ENCODE measurements around the gene CRIM1. TPM values are rescaled to one million over a fixed set of nuclear protein-coding genes. Genes with fewer than 3 reads are reported as not detected.

Gene CRIM1
- total RNA-seq, 1 experiment from 2014 or later = 24.1 TPM

GRCh38 chr2:36333350-36334012 lies 22.1 kb upstream of the CRIM1 start:
- no peak overlapping the region for H3K4me3 Mint-ChIP-seq
- TF ChIP-seq AR (CRISPR knock-in tag; IDR thresholded peaks at IDR 0.05) (no peak), AFF4 (CRISPR knock-in tag; IDR thresholded peaks at IDR 0.05; ENCODE audit: borderline replicate concordance) (no peak), TP53 (CRISPR knock-in tag; IDR thresholded peaks at IDR 0.05) (no peak), PRDM15 (CRISPR knock-in tag; IDR thresholded peaks at IDR 0.05) (no peak), NFYB (CRISPR knock-in tag; conservative IDR thresholded peaks at IDR 0.05; ENCODE audit: low read depth) (no peak), ZNF232 (CRISPR knock-in tag; IDR thresholded peaks at IDR 0.05) (no peak)
- no peaks in the 10 kb centered on the region for H3K36me3 Mint-ChIP-seq
- no peak overlapping the region for H3K27ac Mint-ChIP-seq
- peaks cover 28% of the 10 kb centered on the region for H3K4me1 Mint-ChIP-seq
- no peaks in the 10 kb centered on the region for H3K9me3 Mint-ChIP-seq
- CTCF ChIA-PET = no interaction called here
- DNase-seq (ENCODE audit: low spot score) = no peak
- no peaks in the 10 kb centered on the region for H3K27me3 Mint-ChIP-seq (ENCODE audit: low read depth)
- POLR2A ChIA-PET = no interaction called here
- peak; percentile 71 for ATAC-seq

GRCh38 chr2:36335597-36335996 lies 20.0 kb upstream of the CRIM1 start:
- POLR2A ChIA-PET = interaction anchor here (0.8 kb wide), 1 partner anchor 19 kb away, joined by 3 read pairs; the partner anchor contains the start of gene CRIM1
- Mint-ChIP-seq H3K27me3 (ENCODE audit: low read depth) (no peaks in the 10 kb centered on the region), H3K36me3 (no peaks in the 10 kb centered on the region), H3K4me1 (peaks cover 30% of the 10 kb centered on the region), H3K9me3 (no peaks in the 10 kb centered on the region), H3K27ac (no peak overlapping the region), H3K4me3 (no peak overlapping the region)
- CTCF ChIA-PET = interaction anchor here (0.9 to 1.5 kb wide), 3 partner anchors 124 to 464 kb away, joined by 3 read pairs; no protein-coding TSS in a partner anchor
- ATAC-seq (peak; percentile 55), DNase-seq (ENCODE audit: low spot score) (no peak)
- TF ChIP-seq ZNF232 (CRISPR knock-in tag; IDR thresholded peaks at IDR 0.05) = no peak
- TF ChIP-seq ZNF416 (CRISPR knock-in tag; IDR thresholded peaks at IDR 0.05) = no peak
- TF ChIP-seq OVOL2 (CRISPR knock-in tag; IDR thresholded peaks at IDR 0.05; ENCODE audit: borderline replicate concordance) = no peak
- TF ChIP-seq ARID4B (CRISPR knock-in tag; IDR thresholded peaks at IDR 0.05; ENCODE audit: borderline replicate concordance) = no peak
- no peak for TF ChIP-seq NR2C2 (CRISPR knock-in tag; IDR thresholded peaks at IDR 0.05)
- no peak for TF ChIP-seq ZNF219 (CRISPR knock-in tag; IDR thresholded peaks at IDR 0.05; ENCODE audit: borderline replicate concordance)
